Measurements from ENCODE around the gene GMNC.

GRCh38 chr3:190848870-190849269 lies 13.6 kb downstream of the GMNC start:
- TF ChIP-seq CTCF (IDR thresholded peaks at IDR 0.05) (no peak), POLR2A (IDR thresholded peaks at IDR 0.05) (no peak)

Data from lower leg skin (tissue), 3 donors.